Gastrocnemius medialis (tissue), 4 donors: Measurements from ENCODE around the gene ATRIP. TPM values are rescaled to one million over a fixed set of nuclear protein-coding genes. Genes with fewer than 3 reads are reported as not detected.
A peak's percentile ranks its signal among the peaks of the same experiment; 100 is the strongest.

Source experiments
- ATAC-seq, 2 donors: fragments of 150-250 bp; one replicate each; pipeline ENCODE4 v1.9.1; 2016
- DNase-seq, 2 donors: peaks; one replicate each; pipeline ENCODE4 v3.0.0-alpha.2; 2019
- H3K27ac ChIP-seq, 4 donors: fragments of 200-600 bp; sonication (generic); 1 replicate in 1 of 4; 2 replicates in 3 of 4; pipeline ENCODE4 v1.5.1; 2016 to 2018; ENCODE audit warnings: mild to moderate bottlenecking in 2 of 4, moderate library complexity in 1 of 4
- H3K27me3 ChIP-seq, 3 donors: fragments of 200-600 bp; sonication (generic) in 2 of 3; 1 replicate in 1 of 3; 2 replicates in 2 of 3; pipeline versions ENCODE4 v1.5.1 to v1.6.0; 2016 to 2019; ENCODE audit warnings: mild to moderate bottlenecking in 1 of 3, moderate library complexity in 1 of 3
- H3K36me3 ChIP-seq, 2 donors: fragments of 200-600 bp; sonication (generic) in 1 of 2; one replicate each; pipeline ENCODE4 v1.5.1; 2017 to 2018
- H3K4me1 ChIP-seq, 2 donors: fragments of 200-600 bp; sonication (generic) in 1 of 2; one replicate each; pipeline ENCODE4 v1.5.1; 2016 to 2017; ENCODE audit warnings: mild to moderate bottlenecking in 2 of 2
- H3K4me3 ChIP-seq, 4 donors: fragments of 200-600 bp; sonication (generic) in 3 of 4; 1 replicate in 1 of 4; 2 replicates in 3 of 4; pipeline ENCODE4 v1.5.1; 2016 to 2019; ENCODE audit warnings: mild to moderate bottlenecking in 2 of 4
- H3K9me3 ChIP-seq, 3 donors: fragments of 200-600 bp; sonication (generic) in 2 of 3; 1 replicate in 1 of 3; 2 replicates in 2 of 3; pipeline ENCODE4 v1.5.1; 2016 to 2019
- POLR2A ChIP-seq, 2 donors: fragments of 450-650 bp; IDR thresholded peaks; one replicate each; pipeline ENCODE4 v1.6.1; 2017; ENCODE audit warnings: antibody characterized with exemption in 2 of 2, mild to moderate bottlenecking in 2 of 2, moderate library complexity in 2 of 2
- in situ Hi-C, 4 donors: fragments of 200-750 bp; cut with MboI; loops; one replicate each; pipeline versions ENCODE4 v1.15.0 to v1.8.0; 2017; ENCODE audit warnings: low sequenced_read_pairs in 4 of 4
- intact Hi-C: fragments of 100-400 bp; cut with DNase I; formaldehyde crosslinking; loops from one replicate; pipeline ENCODE4 v1.15.1; 2023; ENCODE audit warnings: low total_unique reads
- total RNA-seq, 4 donors: library from RNA; depleted of rRNA; stranded (reverse); fragments of >200 nt; gene quantifications; one replicate each; pipeline versions ENCODE4 v1.1.0 to v1.2.3, GENCODE V29; 2016
- TF ChIP-seq, protein P1 (sequence below), 5 experiments: fragments of 450-650 bp in 3 of 5; fragments of 200-600 bp in 2 of 5; sonication (generic) in 2 of 5; IDR thresholded peaks in 4 of 5; conservative IDR thresholded peaks in 1 of 5; 1 replicate in 4 of 5; 2 replicates in 1 of 5; pipeline ENCODE4 v1.5.1; 2016 to 2019; ENCODE audit warnings: antibody characterized with exemption in 5 of 5, mild to moderate bottlenecking in 3 of 5, moderate library complexity in 3 of 5

Gene ATRIP
- total RNA-seq, 4 donors from 2014 or later = 4.8 to 7.2 (median 7.0) TPM

DNA sequence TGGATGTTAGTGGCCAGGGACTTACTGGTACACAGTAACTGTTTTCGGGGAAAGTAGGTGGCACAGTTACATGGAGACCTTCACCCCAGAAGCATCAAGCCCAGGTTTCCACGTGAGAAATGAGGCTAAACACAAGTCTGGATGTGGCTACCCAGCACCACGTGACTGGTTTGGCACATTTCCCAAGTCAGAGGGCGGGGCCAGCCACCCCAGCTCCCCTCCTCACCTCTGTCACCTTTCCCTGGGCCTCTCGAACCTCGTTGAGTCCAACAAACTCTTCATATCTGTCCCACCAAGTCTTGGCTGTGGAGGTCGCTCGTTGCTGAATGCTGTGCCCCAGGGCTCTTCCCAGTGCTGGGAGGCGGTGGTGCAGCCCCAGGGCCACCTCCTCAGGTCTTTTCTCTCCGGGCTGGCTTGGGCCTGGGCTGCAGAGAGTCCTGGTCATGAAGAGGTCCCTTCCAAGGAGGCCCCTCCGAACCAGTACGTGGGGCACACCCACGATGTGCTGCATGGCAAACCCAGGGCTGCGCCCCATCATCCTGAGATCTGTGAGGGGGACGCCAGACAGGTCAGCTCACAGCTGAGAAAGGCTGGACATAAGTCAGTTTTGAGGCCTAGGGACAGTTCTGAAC, 11.8 kb upstream of the ATRIP start:
- no peak for ATAC-seq
- no peak for DNase-seq
- peaks cover 9 to 12% of the 10 kb centered on the region in 2 donors for H3K4me1 ChIP-seq
- no peak overlapping the region for H3K4me3 ChIP-seq
- no peak for TF ChIP-seq POLR2A (IDR thresholded peaks at IDR 0.05)
- TF ChIP-seq, protein P1, sequence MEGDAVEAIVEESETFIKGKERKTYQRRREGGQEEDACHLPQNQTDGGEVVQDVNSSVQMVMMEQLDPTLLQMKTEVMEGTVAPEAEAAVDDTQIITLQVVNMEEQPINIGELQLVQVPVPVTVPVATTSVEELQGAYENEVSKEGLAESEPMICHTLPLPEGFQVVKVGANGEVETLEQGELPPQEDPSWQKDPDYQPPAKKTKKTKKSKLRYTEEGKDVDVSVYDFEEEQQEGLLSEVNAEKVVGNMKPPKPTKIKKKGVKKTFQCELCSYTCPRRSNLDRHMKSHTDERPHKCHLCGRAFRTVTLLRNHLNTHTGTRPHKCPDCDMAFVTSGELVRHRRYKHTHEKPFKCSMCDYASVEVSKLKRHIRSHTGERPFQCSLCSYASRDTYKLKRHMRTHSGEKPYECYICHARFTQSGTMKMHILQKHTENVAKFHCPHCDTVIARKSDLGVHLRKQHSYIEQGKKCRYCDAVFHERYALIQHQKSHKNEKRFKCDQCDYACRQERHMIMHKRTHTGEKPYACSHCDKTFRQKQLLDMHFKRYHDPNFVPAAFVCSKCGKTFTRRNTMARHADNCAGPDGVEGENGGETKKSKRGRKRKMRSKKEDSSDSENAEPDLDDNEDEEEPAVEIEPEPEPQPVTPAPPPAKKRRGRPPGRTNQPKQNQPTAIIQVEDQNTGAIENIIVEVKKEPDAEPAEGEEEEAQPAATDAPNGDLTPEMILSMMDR (IDR thresholded peaks at IDR 0.05 in 4 of 5, conservative IDR thresholded peaks at IDR 0.05 in 1 of 5) = no peak
- H3K27me3 ChIP-seq = no peaks in the 10 kb centered on the region
- H3K27ac ChIP-seq = no peak overlapping the region
- H3K36me3 ChIP-seq = no peaks in the 10 kb centered on the region
- in situ Hi-C loops (loop anchor here (5.0 to 10.0 kb wide), 4 partner anchors 32 to 162 kb away; no protein-coding TSS in a partner anchor), intact Hi-C loops (loop anchor here (5.0 kb wide), 1 partner anchor 202 kb away; no protein-coding TSS in a partner anchor)
- H3K9me3 ChIP-seq = no peaks in the 10 kb centered on the region

DNA sequence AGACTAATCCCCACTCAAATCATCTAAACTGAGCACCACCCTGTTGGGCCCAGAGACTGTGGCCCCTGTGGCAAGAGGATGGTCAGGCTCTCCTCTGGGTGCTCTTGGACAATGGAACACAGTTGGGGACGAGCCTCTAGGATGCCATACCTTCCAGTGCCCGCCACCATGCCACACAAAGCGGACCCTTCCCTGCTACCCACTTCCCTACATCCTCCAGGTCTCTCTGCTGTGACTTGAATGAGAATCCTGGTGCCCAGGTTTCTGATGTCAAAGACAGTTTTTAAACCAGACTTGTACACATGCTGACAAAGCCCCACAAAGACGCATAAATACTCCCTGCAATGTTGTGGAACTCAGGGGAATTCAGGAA, 11.3 kb upstream of the ATRIP start:
- DNase-seq (no peak), ATAC-seq (no peak)
- Histone ChIP-seq H3K9me3 (no peaks in the 10 kb centered on the region), H3K27me3 (no peaks in the 10 kb centered on the region), H3K4me3 (no peak overlapping the region), H3K36me3 (no peaks in the 10 kb centered on the region), H3K27ac (no peak overlapping the region), H3K4me1 (peaks cover 7 to 8% of the 10 kb centered on the region in 2 donors)
- TF ChIP-seq POLR2A (IDR thresholded peaks at IDR 0.05) = no peak
- TF ChIP-seq, protein P1 (IDR thresholded peaks at IDR 0.05 in 4 of 5, conservative IDR thresholded peaks at IDR 0.05 in 1 of 5) = no peak
- in situ Hi-C loops = loop anchor here (5.0 to 10.0 kb wide), 4 partner anchors 33 to 163 kb away; no protein-coding TSS in a partner anchor
- intact Hi-C loops = loop anchor here (5.0 kb wide), 1 partner anchor 203 kb away; no protein-coding TSS in a partner anchor

DNA sequence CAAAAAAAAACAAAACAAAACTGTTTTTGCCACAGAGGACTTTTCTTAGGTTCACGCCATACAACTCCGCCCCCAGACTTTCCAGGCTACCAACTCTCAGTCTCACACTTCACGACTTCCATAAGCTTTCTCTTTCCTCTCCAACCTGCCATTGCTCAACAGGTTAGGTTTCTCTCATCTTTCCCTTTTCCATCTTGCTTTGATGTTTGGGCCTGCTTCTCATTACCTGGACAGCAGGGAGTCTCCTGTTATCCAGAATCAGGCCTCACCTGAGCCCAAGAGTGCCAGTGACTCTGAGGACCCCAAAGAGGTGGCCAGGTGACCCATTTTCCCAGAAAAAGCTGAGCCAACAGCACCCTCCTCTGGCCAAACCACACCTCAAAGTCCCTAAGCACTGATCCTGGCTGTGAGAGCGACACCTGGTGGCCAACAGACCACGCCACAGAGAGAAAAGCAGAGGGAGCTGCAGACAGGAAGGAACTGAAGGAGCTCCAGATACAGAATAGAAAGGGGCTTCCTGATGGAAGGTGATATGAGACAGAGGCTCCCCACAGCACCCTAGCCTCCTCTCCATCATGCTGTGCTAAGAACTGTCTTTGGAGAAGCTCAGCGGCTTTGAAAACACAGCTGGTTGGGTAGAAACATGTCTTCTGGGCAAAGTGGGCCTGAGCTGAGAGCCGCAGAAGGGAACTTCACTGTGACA, 10.6 kb upstream of the ATRIP start:
- TF ChIP-seq, protein P1 (IDR thresholded peaks at IDR 0.05 in 4 of 5, conservative IDR thresholded peaks at IDR 0.05 in 1 of 5) = peak; percentile 97 to 98 (median 98)
- no peak for TF ChIP-seq POLR2A (IDR thresholded peaks at IDR 0.05)
- Histone ChIP-seq H3K27ac (no peak overlapping the region), H3K4me3 (no peak overlapping the region), H3K9me3 (no peaks in the 10 kb centered on the region), H3K36me3 (no peaks in the 10 kb centered on the region), H3K4me1 (peaks cover 9 to 11% of the 10 kb centered on the region in 2 donors), H3K27me3 (no peaks in the 10 kb centered on the region)
- DNase-seq (peak; percentile 74 to 79), ATAC-seq (peak; percentile 54 to 55)
- in situ Hi-C loops = loop anchor here (5.0 to 10.0 kb wide), 4 partner anchors 34 to 164 kb away; no protein-coding TSS in a partner anchor
- intact Hi-C loops = loop anchor here (1.0 to 5.0 kb wide), 3 partner anchors 35 to 204 kb away; no protein-coding TSS in a partner anchor

DNA sequence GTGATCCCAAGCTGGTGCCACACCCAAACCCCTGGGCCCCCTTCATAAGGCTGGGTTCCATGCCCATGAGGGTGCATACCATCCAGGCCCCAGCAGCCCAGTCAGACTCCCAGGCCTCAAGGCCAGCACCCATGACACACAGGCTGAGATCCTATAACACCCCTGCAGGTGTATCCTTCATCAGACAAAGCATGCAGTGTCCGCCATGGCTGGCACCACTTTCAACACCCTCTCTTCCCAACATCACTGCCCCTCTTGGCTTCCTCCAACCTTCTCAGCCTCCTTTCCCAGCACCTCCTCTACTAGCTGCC, 10.1 kb upstream of the ATRIP start:
- no peaks in the 10 kb centered on the region for H3K27me3 ChIP-seq
- H3K27ac ChIP-seq = no peak overlapping the region
- H3K4me3 ChIP-seq = no peak overlapping the region
- TF ChIP-seq POLR2A (IDR thresholded peaks at IDR 0.05) = no peak
- TF ChIP-seq, protein P1 (IDR thresholded peaks at IDR 0.05 in 4 of 5, conservative IDR thresholded peaks at IDR 0.05 in 1 of 5) = no peak
- intact Hi-C loops = loop anchor here (1.0 to 5.0 kb wide), 3 partner anchors 35 to 204 kb away; no protein-coding TSS in a partner anchor
- H3K4me1 ChIP-seq = peaks cover 14 to 16% of the 10 kb centered on the region in 2 donors
- H3K9me3 ChIP-seq = no peaks in the 10 kb centered on the region
- H3K36me3 ChIP-seq = peaks cover 0 to 2% of the 10 kb centered on the region in 2 donors
- in situ Hi-C loops = loop anchor here (5.0 to 10.0 kb wide), 4 partner anchors 34 to 164 kb away; no protein-coding TSS in a partner anchor
- ATAC-seq (no peak), DNase-seq (no peak)
